Esophagus squamous epithelium (tissue), 4 donors: Measurements from ENCODE around the gene BPIFB4.

Experiments
- CTCF ChIP-seq, 6 experiments: fragments of 450-650 bp in 4 of 6; fragments of 200-600 bp in 2 of 6; sonication (generic) in 2 of 6; IDR thresholded peaks; one replicate each; pipeline ENCODE4 v1.5.1; 2016 to 2019; ENCODE audit warnings: antibody characterized with exemption in 6 of 6, mild to moderate bottlenecking in 4 of 6, moderate library complexity in 4 of 6
- POLR2A ChIP-seq, 4 donors: fragments of 450-650 bp; IDR thresholded peaks; one replicate each; pipeline ENCODE4 v1.6.1; 2017; ENCODE audit warnings: antibody characterized with exemption in 4 of 4, mild to moderate bottlenecking in 4 of 4, moderate library complexity in 3 of 4

- TF ChIP-seq CTCF (IDR thresholded peaks at IDR 0.05) (no peak), POLR2A (IDR thresholded peaks at IDR 0.05) (no peak)
Measured at GRCh38 chr20:33081411-33082154, 2.1 kb downstream of the BPIFB4 start.
